Loucy (cell line): Measurements from ENCODE around the gene FBLIM1.

Experiments used
- H2AFZ ChIP-seq: fragments of 200-600 bp; sonication (generic); 2 replicates; pipeline ENCODE4 v1.6.0; 2016; ENCODE audit warnings: antibody characterized with exemption, mild to moderate bottlenecking, low read length, moderate library complexity
- H3F3A ChIP-seq: fragments of 200-600 bp; 2 replicates; pipeline ENCODE4 v1.6.0; 2016; ENCODE audit warnings: antibody characterized with exemption, low read depth, mild to moderate bottlenecking
- H3K27me3 ChIP-seq: fragments of 200-600 bp; sonication (generic); 2 replicates; pipeline ENCODE4 v1.6.1; 2014; ENCODE audit warnings: low read length, mild to moderate bottlenecking; ENCODE audit not compliant: insufficient read depth, poor library complexity, severe bottlenecking
- H3K36me3 ChIP-seq: fragments of 200-600 bp; sonication (generic); 2 replicates; pipeline ENCODE4 v1.6.1; 2016; ENCODE audit warnings: low read length; ENCODE audit not compliant: insufficient read depth
- H3K4me1 ChIP-seq: fragments of 200-600 bp; sonication (generic); 2 replicates; pipeline ENCODE4 v1.5.1; 2014; ENCODE audit warnings: low read length, mild to moderate bottlenecking; ENCODE audit not compliant: insufficient read depth, poor library complexity, severe bottlenecking
- H3K4me2 ChIP-seq: fragments of 200-600 bp; sonication (generic); 2 replicates; pipeline ENCODE4 v1.6.0; 2014; ENCODE audit warnings: antibody characterized with exemption, low read length, low read depth, mild to moderate bottlenecking; ENCODE audit not compliant: poor library complexity, severe bottlenecking
- H3K4me3 ChIP-seq: fragments of 200-600 bp; sonication (generic); 2 replicates; pipeline ENCODE4 v1.5.1; 2014; ENCODE audit warnings: low read length, mild to moderate bottlenecking, mixed read lengths; ENCODE audit not compliant: poor library complexity, severe bottlenecking
- H3K79me2 ChIP-seq: fragments of 200-600 bp; sonication (generic); 2 replicates; pipeline ENCODE4 v1.6.1; 2014; ENCODE audit warnings: low read length; ENCODE audit not compliant: insufficient read depth
- H3K9ac ChIP-seq: fragments of 200-600 bp; sonication (generic); 2 replicates; pipeline ENCODE4 v1.6.0; 2014; ENCODE audit warnings: mild to moderate bottlenecking, low read depth, low read length, moderate library complexity; ENCODE audit not compliant: poor library complexity, severe bottlenecking
- H3K9me2 ChIP-seq: fragments of 200-600 bp; sonication (generic); replicated peaks from 2 replicates; pipeline ENCODE4 v1.6.1; 2016; ENCODE audit warnings: low read depth, low read length, mixed read lengths
- H3K9me3 ChIP-seq: fragments of 200-600 bp; sonication (generic); 2 replicates; pipeline ENCODE4 v1.6.1; 2014; ENCODE audit warnings: mild to moderate bottlenecking, antibody characterized with exemption, low read length, low read depth; ENCODE audit not compliant: insufficient read depth
- H4K20me1 ChIP-seq: fragments of 200-600 bp; sonication (generic); 2 replicates; pipeline ENCODE4 v1.6.0; 2014; ENCODE audit warnings: antibody characterized with exemption, low read length, mild to moderate bottlenecking; ENCODE audit not compliant: insufficient read depth, poor library complexity, severe bottlenecking
- CTCF ChIP-seq: fragments of 200-600 bp; sonication (generic); conservative IDR thresholded peaks from 2 replicates; pipeline ENCODE4 v1.5.1; 2014; ENCODE audit warnings: mild to moderate bottlenecking, antibody characterized with exemption, low read length
- EZH2phosphoT487 ChIP-seq: fragments of 200-600 bp; IDR thresholded peaks from 2 replicates; pipeline ENCODE4 v1.6.1; 2018; ENCODE audit warnings: antibody characterized with exemption, mild to moderate bottlenecking, moderate library complexity, borderline replicate concordance

FBLIM1 gene

DNA sequence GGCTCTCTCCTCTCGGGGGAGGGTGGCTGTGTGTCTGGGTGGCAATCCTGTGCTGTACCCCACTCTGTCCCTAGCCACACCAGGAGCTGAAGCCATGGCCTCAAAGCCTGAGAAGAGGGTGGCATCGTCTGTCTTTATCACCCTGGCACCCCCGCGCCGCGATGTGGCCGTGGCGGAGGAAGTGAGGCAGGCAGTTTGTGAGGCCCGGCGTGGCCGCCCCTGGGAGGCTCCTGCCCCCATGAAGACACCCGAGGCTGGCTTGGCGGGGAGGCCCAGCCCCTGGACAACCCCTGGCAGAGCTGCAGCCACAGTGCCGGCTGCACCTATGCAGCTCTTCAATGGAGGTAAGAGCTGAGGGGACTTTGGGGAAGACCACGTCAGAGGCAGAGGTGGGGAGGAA lies 6.3 kb downstream of the FBLIM1 start:
- Histone ChIP-seq H3K9ac (no peak overlapping the region), H3K79me2 (no peaks in the 10 kb centered on the region), H3K4me3 (no peak overlapping the region), H4K20me1 (no peaks in the 10 kb centered on the region), H3F3A (no peaks in the 10 kb centered on the region), H3K9me3 (no peaks in the 10 kb centered on the region), H3K27me3 (no peaks in the 10 kb centered on the region), H3K4me2 (no peak overlapping the region), H3K36me3 (no peaks in the 10 kb centered on the region), H2AFZ (no peak overlapping the region), H3K9me2 (no peaks in the 10 kb centered on the region), H3K4me1 (no peaks in the 10 kb centered on the region)
- no peak for TF ChIP-seq EZH2phosphoT487
- TF ChIP-seq CTCF: no peak

DNA sequence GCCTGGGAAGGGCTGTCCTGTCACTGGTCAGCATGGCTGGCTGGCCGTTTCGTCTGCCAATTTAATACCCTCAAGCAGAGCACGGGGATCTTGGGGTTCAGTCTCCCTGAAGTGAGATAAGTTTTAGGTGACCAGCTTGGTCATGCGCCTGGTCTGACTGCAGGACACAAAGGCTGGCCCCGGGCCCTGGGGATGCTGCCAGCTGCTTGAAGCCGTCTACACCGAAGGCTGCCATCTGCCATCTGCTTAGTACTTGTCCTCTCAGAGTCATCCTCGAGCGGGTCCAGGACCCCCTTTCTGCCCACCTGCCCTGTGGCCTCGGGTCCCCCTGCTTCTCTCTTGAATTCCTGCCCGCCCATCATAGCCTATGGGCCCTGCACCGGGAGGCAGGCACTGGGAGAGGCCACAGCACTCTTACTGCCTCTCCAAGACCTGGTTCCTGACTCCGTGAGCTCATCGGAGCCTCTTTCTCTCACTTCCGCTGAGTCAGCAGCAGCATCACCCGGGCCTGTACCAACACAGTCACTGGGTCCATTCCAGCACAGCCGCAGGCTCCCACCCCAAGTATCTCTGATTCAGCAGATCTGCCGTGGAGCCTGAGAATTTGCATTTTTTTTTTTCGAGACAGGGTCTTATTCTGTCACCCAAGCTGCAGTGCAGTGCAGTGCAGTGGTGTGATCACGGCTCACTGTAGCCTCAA lies 7.0 kb downstream of the FBLIM1 start:
- Histone ChIP-seq H3F3A (no peaks in the 10 kb centered on the region), H4K20me1 (no peaks in the 10 kb centered on the region), H3K79me2 (no peaks in the 10 kb centered on the region), H3K4me1 (no peaks in the 10 kb centered on the region), H3K9me3 (no peaks in the 10 kb centered on the region), H3K9me2 (no peaks in the 10 kb centered on the region), H3K36me3 (no peaks in the 10 kb centered on the region), H3K4me2 (no peak overlapping the region), H3K27me3 (no peaks in the 10 kb centered on the region), H3K9ac (no peak overlapping the region), H2AFZ (no peak overlapping the region), H3K4me3 (no peak overlapping the region)
- TF ChIP-seq CTCF: no peak
- TF ChIP-seq EZH2phosphoT487: no peak

GRCh38 chr1:15767941-15768340 lies 9.3 kb downstream of the FBLIM1 start:
- H3K9me2 ChIP-seq: no peaks in the 10 kb centered on the region
- H3F3A ChIP-seq: no peaks in the 10 kb centered on the region
- no peaks in the 10 kb centered on the region for H3K27me3 ChIP-seq
- TF ChIP-seq CTCF: no peak
- no peak for TF ChIP-seq EZH2phosphoT487
- no peaks in the 10 kb centered on the region for H3K4me1 ChIP-seq
- no peaks in the 10 kb centered on the region for H3K79me2 ChIP-seq
- H3K9ac ChIP-seq: no peak overlapping the region
- no peaks in the 10 kb centered on the region for H3K36me3 ChIP-seq
- H3K9me3 ChIP-seq: no peaks in the 10 kb centered on the region
- H3K4me2 ChIP-seq: no peak overlapping the region
- H4K20me1 ChIP-seq: no peaks in the 10 kb centered on the region
- H3K4me3 ChIP-seq: no peak overlapping the region
- no peak overlapping the region for H2AFZ ChIP-seq
